Tibial nerve (tissue), 4 donors: ENCODE data around the gene GBP5. TPM values are rescaled to one million over a fixed set of nuclear protein-coding genes. Genes with fewer than 3 reads are reported as not detected.

Experiments used
- DNase-seq, 2 donors: peaks; one replicate each; pipeline ENCODE4 v3.0.0-alpha.2; 2019; ENCODE audit warnings: low spot score in 2 of 2
- H3K27ac ChIP-seq, 4 donors: fragments of 200-600 bp; sonication (generic) in 3 of 4; one replicate each; pipeline ENCODE4 v1.5.1; 2017 to 2019; ENCODE audit warnings: mild to moderate bottlenecking in 1 of 4
- H3K27me3 ChIP-seq, 2 donors: fragments of 200-600 bp; sonication (generic) in 1 of 2; one replicate each; pipeline versions ENCODE4 v1.5.1 to v1.6.0; 2017 to 2019
- H3K36me3 ChIP-seq, 3 donors: fragments of 200-600 bp; sonication (generic); one replicate each; pipeline ENCODE4 v1.5.1; 2018 to 2019
- H3K4me1 ChIP-seq, 4 donors: fragments of 200-600 bp; sonication (generic) in 3 of 4; one replicate each; pipeline ENCODE4 v1.5.1; 2017 to 2019
- H3K4me3 ChIP-seq, 4 donors: fragments of 200-600 bp; sonication (generic) in 3 of 4; one replicate each; pipeline ENCODE4 v1.5.1; 2017 to 2019; ENCODE audit warnings: mild to moderate bottlenecking in 1 of 4, moderate library complexity in 1 of 4
- H3K9me3 ChIP-seq, 4 donors: fragments of 200-600 bp; sonication (generic) in 3 of 4; one replicate each; pipeline ENCODE4 v1.5.1; 2017 to 2019
- CTCF ChIP-seq, 5 experiments: fragments of 200-600 bp in 3 of 5; fragments of 450-650 bp in 2 of 5; sonication (generic) in 3 of 5; IDR thresholded peaks; one replicate each; pipeline ENCODE4 v1.5.1; 2016 to 2019; ENCODE audit warnings: antibody characterized with exemption in 5 of 5, mild to moderate bottlenecking in 3 of 5, moderate library complexity in 2 of 5
- EP300 ChIP-seq, 2 donors: sonication (generic); formaldehyde crosslinking; IDR thresholded peaks; one replicate each; pipeline ENCODE4 v1.6.1; 2017; ENCODE audit warnings: antibody characterized with exemption in 2 of 2, mild to moderate bottlenecking in 1 of 2
- POLR2A ChIP-seq, 2 donors: fragments of 450-650 bp; IDR thresholded peaks; one replicate each; pipeline ENCODE4 v1.6.1; 2017; ENCODE audit warnings: antibody characterized with exemption in 2 of 2, mild to moderate bottlenecking in 2 of 2, moderate library complexity in 2 of 2
- whole genome bisulfite sequencing, 2 donors: methylation state at CpG; one replicate each; pipeline ENCODE4 v1.1.5; 2018; 5-methylcytosine and 5-hydroxymethylcytosine counted together
- total RNA-seq, 4 donors: library from RNA; depleted of rRNA; stranded (reverse); fragments of >200 nt; gene quantifications; one replicate each; pipeline ENCODE4 v1.1.0, GENCODE V29; 2016

The GBP5 gene
- total RNA-seq, 4 donors from 2014 or later, result 0.78 to 3.9 (median 2.2) TPM

DNA sequence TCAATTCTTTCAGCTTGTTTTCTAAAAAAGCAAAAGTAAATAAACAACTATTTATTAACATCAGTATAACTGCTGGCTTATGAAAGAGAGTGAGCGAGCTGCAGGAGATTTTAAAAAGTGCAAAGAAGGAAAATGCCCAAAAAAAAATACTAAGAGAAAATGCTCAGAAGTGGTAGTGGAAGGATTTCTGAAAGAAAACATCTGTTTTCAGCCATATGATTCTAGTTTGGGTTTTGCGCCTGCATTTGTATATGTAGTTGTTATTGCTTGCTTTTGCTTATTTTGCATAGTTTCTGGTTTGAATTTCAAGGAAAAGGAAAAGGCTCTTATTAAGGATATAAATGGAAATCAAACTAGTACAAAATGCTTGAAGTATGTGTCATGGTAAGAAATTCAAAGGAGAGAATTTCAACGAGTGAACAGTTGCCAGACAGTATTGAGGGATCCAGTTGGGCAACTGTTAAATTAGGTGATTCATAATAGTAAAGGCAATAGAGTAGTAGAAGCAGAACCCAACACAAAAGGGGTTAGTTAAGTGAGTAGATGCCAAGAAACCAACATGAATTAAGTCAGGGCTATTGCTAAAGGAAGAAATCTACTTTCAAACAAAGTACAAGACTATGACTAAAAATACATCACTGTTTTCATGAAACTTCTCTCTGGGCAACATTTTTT lies 1.2 kb downstream of the GBP5 start:
- H3K27ac ChIP-seq, result no peak overlapping the region

GRCh38 chr1:89270423-89270822 lies 2.2 kb downstream of the GBP5 start:
- no peak overlapping the region for H3K4me3 ChIP-seq
- H3K4me1 ChIP-seq, result peaks cover 0 to 27% (median 7%) of the 10 kb centered on the region in 4 donors
- H3K27ac ChIP-seq, result no peak overlapping the region
- H3K36me3 ChIP-seq, result no peaks in the 10 kb centered on the region
- H3K9me3 ChIP-seq, result no peaks in the 10 kb centered on the region
- TF ChIP-seq CTCF (IDR thresholded peaks at IDR 0.05) (no peak), EP300 (IDR thresholded peaks at IDR 0.05) (no peak), POLR2A (IDR thresholded peaks at IDR 0.05) (no peak)
- no peak for DNase-seq
- H3K27me3 ChIP-seq, result no peaks in the 10 kb centered on the region
- 95 to 97% methylated on average over 1 of the region's 1 CpG for WGBS, 2 donors

More for the DNA sequence above, 1.2 kb downstream of the GBP5 start:
- H3K9me3 ChIP-seq, result no peaks in the 10 kb centered on the region
- TF ChIP-seq EP300 (IDR thresholded peaks at IDR 0.05), result no peak
- TF ChIP-seq POLR2A (IDR thresholded peaks at IDR 0.05), result no peak
- no peak for TF ChIP-seq CTCF (IDR thresholded peaks at IDR 0.05)
- no peaks in the 10 kb centered on the region for H3K36me3 ChIP-seq
- 40 to 42% methylated on average over 3 of the region's 3 CpGs for WGBS, 2 donors
- peak overlapping the region in 1 of 4 donors; percentile 39 for H3K4me3 ChIP-seq
- peaks cover 0 to 27% (median 7%) of the 10 kb centered on the region in 4 donors for H3K4me1 ChIP-seq
- no peak for DNase-seq
- H3K27me3 ChIP-seq, result no peaks in the 10 kb centered on the region

DNA sequence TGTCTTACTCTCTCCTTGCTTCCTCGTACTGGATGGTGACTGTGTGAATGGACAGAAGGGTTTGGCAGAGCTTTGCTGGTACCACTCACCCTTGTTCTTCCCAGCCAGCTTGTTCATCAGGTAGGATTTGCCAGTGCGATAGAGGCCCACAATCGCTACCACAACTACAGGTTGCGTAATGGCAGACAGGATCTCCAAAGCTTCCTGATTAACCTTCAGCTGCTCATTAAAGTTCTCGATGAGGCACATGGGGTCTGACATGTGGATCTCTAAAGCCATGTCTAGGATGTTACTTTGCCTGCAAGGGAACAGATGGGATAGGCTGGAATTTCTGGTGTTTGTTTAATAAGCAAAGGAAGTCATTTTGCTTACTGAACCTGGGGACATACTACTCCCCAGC lies 3.4 kb downstream of the GBP5 start:
- 79 to 91% methylated on average over 5 of the region's 5 CpGs for WGBS, 2 donors
- Histone ChIP-seq H3K4me1 (peaks cover 0 to 19% (median 7%) of the 10 kb centered on the region in 4 donors), H3K36me3 (no peaks in the 10 kb centered on the region), H3K27ac (no peak overlapping the region), H3K4me3 (no peak overlapping the region), H3K27me3 (no peaks in the 10 kb centered on the region), H3K9me3 (no peaks in the 10 kb centered on the region)
- TF ChIP-seq POLR2A (IDR thresholded peaks at IDR 0.05), result no peak
- no peak for DNase-seq

DNA sequence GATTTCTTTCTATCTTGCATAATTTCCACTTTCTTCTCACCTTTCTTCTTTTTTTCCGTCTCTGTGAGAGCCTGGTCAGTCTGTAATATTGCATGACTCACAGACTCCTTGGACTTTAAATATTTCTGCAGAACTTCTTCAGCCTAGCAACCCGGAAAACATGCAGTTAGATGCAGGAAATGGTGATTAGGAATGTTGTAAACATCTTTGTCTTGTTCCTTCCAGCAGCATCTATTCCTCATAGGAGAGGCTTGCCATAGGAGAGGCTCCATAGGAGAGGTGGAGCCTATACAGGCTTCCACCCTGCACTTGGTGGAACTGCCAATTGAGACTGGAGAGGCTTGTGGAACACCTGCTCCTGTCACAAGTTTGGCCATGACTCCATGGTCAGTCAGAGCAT lies 10.0 kb downstream of the GBP5 start:
- no peak for TF ChIP-seq POLR2A (IDR thresholded peaks at IDR 0.05)
- TF ChIP-seq EP300 (IDR thresholded peaks at IDR 0.05), result no peak
- TF ChIP-seq CTCF (IDR thresholded peaks at IDR 0.05), result no peak
- peak overlapping the region in 1 of 4 donors; percentile 23 for H3K4me3 ChIP-seq
- H3K4me1 ChIP-seq, result peaks cover 0 to 30% (median 14%) of the 10 kb centered on the region in 4 donors
- no peaks in the 10 kb centered on the region for H3K9me3 ChIP-seq
- 27 to 28% methylated on average over 2 of the region's 2 CpGs for WGBS, 2 donors
- H3K27me3 ChIP-seq, result no peaks in the 10 kb centered on the region
- H3K27ac ChIP-seq, result no peak overlapping the region
- DNase-seq, result no peak
- no peaks in the 10 kb centered on the region for H3K36me3 ChIP-seq

- DNase-seq, result no peak
- Histone ChIP-seq H3K27me3 (no peaks in the 10 kb centered on the region), H3K9me3 (no peaks in the 10 kb centered on the region), H3K4me3 (peak overlapping the region in 1 of 4 donors; percentile 23), H3K27ac (no peak overlapping the region), H3K36me3 (no peaks in the 10 kb centered on the region), H3K4me1 (peaks cover 0 to 30% (median 14%) of the 10 kb centered on the region in 4 donors)
- 46 to 48% methylated on average over 6 of the region's 6 CpGs for WGBS, 2 donors
- TF ChIP-seq CTCF (IDR thresholded peaks at IDR 0.05), result no peak
- no peak for TF ChIP-seq EP300 (IDR thresholded peaks at IDR 0.05)
- TF ChIP-seq POLR2A (IDR thresholded peaks at IDR 0.05), result no peak
Measured at GRCh38 chr1:89261926-89262515, 10.6 kb downstream of the GBP5 start.
